NCI-H2196 (cell line): Measurements from ENCODE around the gene PDE4C.

ENCODE experiments used
- DNase-seq: peaks from one replicate; lab custom pipeline; 2025; ENCODE audit not compliant: unreplicated experiment; lab: John Stamatoyannopoulos, UW

Gene PDE4C

DNA sequence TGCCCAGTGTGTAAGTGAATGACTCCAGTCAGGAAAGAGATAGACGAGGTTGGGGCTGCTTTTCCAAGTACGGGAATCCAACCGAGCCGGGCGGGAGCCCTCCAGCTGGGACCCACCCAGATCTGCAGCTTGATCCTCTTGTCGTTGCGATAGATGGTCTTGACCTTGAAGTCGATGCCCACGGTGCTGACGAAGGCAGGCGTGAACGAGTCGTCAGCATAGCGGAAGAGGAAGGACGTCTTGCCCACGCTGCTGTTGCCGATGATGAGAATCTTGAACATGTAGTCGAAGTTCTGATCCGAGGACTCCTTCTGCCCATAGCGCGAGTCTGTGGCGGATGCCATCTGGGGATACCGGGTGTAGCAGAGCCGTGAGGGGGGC lies 23.9 kb downstream of the PDE4C start:
- no peak for DNase-seq

- no peak for DNase-seq
These were observed 27.9 kb downstream of the PDE4C start for GRCh38 chr19:18198374-18198773.

DNA sequence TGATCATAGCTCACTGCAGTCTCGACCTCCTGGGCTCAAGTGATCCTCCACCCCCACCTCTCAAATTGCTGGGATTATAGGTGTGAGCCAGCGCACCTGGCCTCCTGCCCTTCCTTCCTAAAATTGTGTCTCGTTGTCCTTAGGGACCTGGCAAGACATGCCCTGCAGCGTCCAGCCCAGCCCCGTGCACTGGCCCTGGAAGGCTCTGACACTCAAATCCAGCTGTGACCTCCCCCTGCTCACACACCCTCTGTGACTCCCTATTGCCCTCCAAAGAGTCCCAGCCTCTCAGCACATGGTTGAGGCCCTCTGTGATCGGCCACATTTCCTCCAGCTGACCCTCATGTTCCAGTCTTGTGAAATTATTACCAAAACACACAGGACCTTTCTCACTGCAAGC lies 28.3 kb downstream of the PDE4C start:
- no peak for DNase-seq

GRCh38 chr19:18197306-18197705 lies 28.9 kb downstream of the PDE4C start:
- DNase-seq, result no peak

GRCh38 chr19:18196511-18196845 lies 29.8 kb downstream of the PDE4C start:
- DNase-seq, result no peak

DNA sequence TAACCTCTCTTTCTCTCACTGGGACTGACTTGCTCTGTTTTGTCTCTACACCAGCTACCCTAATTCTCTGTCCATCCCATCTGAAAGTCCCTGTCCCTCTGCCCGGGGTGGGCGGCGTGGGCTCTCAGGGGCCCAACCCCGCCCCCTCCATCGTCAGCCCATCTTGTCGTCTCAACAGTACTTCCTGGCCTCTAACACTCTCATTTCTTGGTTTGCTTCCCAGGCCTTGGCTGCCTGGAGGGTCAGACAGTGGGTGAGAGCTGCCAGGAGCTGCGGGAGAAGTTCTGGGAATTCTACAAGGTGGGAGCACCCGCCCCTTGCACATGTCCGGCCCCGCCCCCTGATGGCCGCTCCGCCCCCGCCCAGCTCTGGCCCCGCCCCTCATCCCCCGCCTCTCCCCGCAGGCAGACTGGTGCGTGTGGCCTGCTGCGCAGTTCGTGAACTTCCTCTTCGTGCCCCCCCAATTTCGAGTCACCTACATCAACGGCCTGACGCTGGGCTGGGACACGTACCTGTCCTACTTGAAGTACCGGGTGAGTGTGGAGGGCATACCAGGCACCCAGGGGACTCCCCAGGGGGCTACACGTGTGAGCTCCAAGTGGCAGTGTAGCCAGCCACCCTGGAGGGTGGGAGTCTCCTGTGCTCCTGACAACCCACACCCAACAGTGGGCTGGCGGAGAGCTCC lies 31.5 kb downstream of the PDE4C start:
- DNase-seq, result no peak

GRCh38 chr19:18194181-18194530 lies 32.1 kb downstream of the PDE4C start:
- no peak for DNase-seq

DNA sequence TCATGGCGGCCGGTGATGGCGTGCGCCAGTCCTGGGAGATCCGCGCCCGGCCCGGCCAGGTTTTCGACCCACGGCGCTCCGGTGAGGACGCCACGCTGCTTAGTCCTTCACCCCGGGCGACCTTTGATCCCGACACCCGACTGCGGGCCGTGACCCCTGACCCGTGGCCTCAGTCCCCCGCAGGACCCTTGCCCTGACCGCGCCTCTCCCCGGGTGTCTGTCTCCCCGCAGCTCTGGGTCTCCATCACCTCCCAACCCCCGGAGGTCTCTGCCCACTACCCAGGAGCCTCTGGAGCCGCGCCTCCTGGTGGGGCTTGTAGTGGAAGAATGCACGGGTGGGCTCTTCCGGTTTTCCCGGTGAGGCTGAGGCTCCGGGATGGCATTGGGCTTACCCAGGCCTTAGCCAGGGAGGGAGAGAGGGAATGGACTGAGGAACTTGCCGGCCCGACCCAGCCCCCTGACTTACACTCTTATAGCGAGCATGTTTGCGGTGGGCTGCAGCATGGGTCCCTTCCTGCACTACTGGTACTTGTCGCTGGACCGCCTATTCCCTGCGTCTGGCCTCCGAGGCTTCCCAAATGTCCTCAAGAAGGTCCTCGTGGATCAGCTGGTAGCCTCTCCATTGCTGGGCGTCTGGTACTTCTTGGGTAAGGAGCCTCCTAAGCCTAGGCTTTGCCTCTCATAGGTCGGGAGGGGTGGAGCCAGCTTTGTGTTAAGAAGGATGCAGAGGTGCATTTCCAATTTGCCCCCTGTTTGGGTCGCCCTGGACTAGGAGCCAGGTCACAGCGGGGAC lies 32.7 kb downstream of the PDE4C start:
- no peak for DNase-seq

DNA sequence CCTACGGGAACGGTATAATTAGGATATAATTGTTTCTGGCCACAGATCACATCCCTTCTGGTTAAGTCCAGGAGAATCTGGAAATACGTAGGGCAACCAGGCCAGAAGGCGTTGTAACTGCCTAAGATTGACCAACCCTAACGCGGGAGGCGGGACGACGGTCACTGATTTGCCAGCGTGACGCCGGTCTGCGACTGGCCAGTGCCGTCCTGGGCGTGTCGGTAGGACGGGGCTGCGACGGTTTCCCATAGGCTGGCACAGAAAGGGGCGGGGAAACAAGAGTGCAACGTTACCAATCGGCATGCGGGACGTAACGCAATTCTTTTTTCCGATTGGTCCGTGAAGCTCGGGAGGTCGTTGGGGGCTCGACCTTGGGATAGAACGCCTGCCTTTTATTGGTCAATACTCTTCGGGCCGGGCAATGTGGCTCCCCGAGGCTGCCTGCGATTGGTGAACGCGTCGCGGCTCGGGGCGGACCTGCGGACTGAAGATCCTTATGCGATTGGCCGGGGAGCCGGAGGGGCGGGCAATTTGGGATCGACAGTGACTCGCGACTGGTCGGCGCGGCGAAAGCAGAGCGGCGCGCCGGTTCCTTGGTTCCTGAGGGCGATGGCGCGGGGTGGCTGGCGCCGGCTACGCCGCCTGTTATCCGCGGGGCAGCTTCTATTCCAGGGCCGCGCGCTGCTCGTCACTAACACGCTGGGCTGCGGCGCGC lies 33.4 kb downstream of the PDE4C start, which contains the start of gene MPV17L2:
MPV17L2 (plus strand) TSS at position 546 of the 715 bp plus-strand sequence; CDS start at position 610, 64 bp downstream.
- DNase-seq, result peak; percentile 100

GRCh38 chr19:18191640-18192062 lies 34.6 kb downstream of the PDE4C start:
- no peak for DNase-seq

DNA sequence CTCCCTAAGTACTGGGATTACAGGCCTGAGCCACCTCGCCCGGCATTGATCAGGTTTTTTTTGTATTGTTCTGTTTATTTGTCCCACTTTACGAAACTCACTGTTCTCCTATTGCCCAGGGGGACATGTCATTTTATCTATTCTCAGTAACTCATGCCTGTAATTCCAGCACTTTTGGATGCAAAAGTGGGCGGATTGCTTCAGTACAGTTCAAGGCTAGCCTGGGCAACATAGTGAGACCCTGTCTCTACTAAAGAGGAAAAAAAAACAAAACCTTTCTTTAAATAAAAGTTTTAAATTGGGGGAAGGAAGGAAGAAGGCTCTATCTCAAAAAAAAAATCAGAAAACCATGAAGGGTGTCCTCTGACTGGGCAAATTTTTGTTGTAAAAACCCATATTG lies 36.0 kb downstream of the PDE4C start:
- DNase-seq, result no peak

DNA sequence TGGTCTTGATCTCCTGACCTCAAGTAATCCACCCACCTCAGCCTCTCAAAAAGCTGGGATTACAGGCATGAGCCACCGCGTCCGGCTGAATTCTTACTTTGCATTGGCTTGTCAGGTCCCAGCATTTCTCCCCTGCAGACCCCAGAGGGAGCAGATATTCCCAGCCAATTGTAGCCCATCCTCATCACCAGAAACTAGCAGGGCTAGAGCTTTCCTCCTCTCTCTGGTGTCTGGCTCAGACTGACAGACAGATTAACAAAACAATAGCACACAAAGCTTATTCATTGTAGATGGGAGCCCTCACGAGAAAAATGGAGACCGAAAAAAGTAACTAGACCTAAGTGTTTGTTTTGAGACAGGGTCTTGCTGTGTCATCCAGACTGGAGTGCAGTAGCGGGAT lies 40.7 kb downstream of the PDE4C start:
- no peak for DNase-seq

DNA sequence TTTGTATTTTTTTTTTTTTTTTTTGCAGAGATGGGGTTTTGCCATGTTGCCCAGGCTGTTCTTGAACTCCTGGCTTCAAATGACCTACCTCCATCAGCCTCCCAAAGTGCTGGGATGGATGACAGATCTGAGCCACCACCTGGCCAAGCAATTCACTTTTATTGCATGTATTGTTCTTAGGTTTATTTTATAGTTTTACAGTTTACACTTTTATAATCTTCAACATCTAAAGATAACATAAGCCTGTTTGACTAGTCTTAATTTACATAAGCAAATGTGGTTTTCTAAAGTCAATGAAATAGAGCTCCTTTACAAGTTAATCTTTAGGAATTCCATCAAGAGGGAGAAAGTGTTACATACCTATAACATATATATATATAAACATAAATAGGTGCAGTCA lies 42.7 kb downstream of the PDE4C start:
- DNase-seq, result peak; percentile 16

DNA sequence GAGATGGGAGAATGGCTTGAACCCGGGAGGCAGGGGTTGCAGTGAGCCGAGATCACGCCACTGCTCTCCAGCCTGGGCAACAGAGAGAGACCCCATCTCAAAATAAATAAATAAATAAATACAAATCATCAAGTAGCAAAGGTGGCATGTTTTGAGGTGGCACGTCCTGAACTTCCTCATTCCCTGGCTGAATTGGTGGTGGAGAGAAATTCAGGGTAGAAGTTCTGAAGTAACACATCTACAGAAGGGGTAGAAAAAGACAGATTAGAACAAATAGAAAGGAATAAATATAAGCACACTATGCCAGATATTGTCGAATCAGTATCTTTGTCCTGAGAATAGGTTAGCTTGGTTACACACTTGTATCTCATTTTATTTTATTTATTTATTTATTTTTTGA lies 46.3 kb downstream of the PDE4C start:
- DNase-seq, result no peak

- DNase-seq, result no peak
These were observed 49.6 kb downstream of the PDE4C start for GRCh38 chr19:18176367-18177310.

GRCh38 chr19:18174983-18175382 lies 51.3 kb downstream of the PDE4C start:
- DNase-seq, result no peak
